T-helper 22 cell (primary cell): Measurements from ENCODE around the gene LUC7L.
"Not testable (repeated sequence)": the region's sequence is repeated elsewhere in the genome, so short reads cannot be mapped to it uniquely, and the experiment has no call there.

Source experiments
- DNase-seq: peaks from one replicate; pipeline ENCODE4 v3.0.0-alpha.2; 2020; ENCODE audit warnings: low read depth

Gene LUC7L, protein sequence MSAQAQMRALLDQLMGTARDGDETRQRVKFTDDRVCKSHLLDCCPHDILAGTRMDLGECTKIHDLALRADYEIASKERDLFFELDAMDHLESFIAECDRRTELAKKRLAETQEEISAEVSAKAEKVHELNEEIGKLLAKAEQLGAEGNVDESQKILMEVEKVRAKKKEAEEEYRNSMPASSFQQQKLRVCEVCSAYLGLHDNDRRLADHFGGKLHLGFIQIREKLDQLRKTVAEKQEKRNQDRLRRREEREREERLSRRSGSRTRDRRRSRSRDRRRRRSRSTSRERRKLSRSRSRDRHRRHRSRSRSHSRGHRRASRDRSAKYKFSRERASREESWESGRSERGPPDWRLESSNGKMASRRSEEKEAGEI

DNA sequence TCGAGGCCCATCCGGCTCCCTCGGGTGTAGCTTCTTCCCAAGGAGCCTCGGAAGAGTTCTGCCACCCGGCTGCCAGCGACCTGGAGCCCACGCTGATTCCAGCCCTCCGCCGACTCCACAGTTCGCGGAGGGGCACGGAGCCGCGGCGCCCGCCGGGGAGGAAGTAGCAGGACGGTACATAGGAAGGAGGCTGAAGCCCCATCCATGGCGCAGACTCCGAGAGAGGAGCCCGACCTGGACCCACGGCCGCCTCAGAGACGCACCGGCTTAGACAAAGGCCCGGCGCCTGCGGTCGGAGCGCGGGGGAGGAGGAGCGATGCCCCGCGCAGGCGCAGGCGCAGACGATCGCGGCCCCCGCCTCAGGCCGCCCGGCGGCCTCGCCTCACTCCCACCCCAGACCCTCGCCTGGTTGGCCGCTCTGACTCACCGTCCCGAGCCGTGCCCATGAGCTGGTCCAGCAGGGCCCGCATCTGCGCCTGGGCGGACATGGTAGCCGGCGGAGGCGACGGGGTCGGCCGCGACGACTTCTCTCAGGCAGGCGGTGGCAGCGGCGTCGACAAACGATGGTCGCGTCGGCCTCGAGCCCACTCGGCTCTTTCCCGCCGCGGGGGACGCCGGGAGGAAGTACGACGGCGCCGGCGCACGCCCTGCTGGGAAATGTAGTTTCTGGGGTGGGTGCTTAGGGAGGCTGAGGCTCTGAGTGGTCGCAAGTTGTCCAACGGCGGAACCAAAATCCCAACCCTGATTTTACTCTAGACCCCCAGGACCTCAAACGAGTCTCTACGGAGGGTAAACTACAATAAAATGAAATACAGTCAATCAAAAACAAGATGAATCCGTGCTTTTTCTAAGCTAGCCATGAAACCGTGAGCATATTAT is at the start of gene LUC7L:
Gene LUC7L (minus strand): TSS at position 598 of the 879 bp plus-strand sequence. CDS start 110 bp downstream, at position 488.
- DNase-seq: peak; percentile 74

DNA sequence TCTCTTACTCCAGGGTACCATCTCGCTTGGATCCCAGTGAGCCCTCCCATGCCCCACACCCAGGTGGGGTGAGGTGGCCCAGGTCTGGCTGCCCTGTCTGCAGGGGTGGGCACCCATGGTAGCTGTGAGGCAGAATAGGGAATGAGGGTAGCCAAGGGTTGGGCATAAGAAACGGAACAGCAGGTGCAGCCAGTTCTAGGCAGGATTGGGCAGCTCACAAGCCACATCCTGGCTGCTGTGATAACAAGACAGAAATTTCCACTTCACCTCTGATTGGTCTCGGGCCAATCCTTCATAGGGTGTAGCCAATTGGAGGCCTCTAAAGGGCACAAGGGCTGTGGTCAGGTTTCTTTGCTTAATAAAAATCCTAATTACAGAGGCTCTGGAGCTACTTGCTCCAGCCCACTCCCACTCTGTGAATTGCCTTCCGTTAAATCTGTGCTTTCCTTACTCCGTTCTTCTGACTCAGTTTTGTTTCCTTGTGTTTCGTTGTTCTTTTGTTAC is 49.7 kb upstream of the LUC7L start:
- no peak for DNase-seq

DNA sequence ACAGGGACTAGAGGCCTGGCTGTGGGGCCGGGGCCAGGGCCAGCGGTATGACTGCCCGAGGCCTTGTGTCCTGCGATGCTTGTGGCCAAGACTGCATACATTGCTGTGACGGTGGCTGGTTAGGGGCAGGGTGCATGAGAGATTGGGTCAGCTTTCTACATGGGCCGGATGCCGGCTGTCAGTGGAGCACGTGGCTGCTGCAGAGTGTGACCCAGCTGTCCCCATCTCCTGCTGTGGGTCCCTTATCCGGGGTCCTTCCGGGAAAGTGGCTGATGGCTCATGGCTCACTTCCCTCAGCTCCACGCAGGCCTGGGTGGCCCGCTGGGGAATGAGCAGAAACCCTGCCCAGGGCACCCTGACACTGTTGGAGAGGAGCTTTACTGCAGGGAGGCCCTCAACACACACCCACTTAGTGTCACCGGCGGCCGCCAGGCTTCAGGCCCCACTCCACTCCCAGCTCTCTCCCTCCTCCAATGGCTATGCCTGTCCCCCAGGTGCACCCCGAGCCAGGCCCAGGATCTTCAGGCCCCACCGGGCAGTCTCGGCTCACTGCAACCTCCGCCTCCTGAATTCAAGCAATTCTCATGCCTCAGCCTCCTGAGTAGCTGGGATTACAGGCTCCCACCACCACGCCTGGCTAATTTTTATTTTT is 47.3 kb upstream of the LUC7L start:
- no peak for DNase-seq

DNA sequence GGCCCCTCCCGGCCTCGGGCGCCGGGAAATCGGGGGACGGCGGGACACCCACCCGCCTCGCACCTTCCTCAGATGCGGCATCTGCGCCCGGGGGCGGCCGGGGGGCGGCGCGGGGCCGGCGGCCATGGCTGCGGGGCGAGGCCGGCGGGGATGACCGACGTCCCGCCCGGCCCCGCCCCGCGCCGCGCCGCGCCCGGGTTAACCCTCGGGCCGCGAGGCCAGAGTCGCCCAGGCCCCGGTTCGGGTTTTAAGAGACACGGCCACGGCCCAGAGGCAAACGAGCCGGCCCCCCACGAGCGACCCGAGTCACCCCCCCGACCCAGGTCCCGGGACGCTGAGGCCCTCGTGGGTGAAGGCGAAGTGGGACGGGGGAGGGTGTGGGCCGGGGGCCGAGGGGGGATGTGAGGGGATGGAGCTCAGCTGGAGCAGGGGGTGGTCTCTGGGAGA is 46.6 kb upstream of the LUC7L start, which contains the start of gene RGS11:
Gene RGS11 (minus strand): TSS at position 159 of the 447 bp plus-strand sequence. CDS start 33 bp downstream, at position 126.
- DNase-seq: no peak

DNA sequence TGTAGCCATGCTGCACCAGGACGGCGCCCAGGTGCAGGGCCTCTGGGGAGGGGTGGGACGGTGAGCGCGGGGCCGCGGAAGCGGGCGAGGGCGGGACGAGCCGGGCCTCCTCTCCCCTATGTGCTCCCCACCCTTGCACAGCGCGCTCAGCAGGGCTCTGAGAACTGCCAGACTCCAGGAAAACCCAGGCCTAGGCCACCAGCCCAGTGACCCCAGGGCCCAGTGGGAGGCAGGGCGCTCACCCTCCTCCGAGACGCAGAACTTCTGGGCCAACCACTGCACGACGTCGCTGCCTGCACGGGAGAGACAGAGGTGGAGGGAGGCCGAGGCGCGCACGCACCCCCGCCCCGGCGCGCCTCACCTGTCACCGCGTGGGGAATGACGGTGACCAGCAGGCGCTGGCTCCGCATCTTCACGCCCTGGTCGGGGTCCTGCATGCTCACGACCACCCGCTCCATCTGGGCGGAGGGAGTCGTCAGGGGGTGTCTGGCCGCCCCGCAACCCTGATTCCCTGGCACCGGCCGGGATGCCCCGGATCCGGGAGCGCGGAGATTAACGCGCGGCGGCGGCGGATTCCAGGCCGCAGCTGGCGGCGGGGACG is 45.9 kb upstream of the LUC7L start:
- no peak for DNase-seq

DNA sequence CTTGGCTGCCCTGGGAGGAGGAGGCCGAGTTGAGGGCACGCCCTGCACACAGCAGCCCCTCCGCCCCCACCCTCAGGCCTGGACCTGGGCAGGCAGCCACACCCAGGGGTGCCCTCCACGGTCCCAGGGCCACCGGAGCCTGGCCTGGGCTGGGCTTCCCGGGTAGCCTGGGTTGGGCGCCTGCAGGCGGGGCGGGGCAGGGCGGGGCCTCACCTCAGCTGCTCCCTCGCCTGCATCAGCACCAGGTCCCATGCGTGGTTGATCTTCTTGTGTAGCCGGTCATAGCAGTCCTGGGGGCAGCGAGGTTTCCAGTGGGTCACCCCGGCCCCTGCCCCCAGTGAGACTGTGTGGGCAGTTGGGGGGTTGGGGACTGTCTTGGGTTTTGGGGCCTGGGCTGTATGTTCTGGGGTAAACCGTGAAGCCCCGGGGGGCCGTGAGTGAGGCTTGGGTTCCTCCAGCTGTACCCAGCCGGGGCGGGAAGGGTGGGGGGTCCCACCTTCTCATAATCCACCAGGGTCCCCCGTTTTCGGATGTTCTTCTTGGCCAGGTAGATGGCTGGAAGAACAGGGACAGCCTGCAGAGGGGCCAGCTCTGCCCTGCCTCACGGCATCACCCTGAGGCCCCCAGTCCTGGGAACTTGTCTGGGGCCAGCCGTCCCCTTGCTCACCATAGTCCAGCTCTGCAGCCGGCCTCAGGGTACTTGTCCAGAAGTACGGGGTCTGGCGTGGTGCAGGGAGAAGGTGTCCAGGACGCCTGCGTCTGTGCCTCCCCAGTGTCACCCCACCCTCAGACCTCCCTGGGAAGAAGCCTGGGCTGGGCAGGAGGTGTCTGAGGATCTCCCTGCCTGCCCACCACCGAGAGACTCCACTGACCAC is 44.5 kb upstream of the LUC7L start:
- DNase-seq: no peak

DNA sequence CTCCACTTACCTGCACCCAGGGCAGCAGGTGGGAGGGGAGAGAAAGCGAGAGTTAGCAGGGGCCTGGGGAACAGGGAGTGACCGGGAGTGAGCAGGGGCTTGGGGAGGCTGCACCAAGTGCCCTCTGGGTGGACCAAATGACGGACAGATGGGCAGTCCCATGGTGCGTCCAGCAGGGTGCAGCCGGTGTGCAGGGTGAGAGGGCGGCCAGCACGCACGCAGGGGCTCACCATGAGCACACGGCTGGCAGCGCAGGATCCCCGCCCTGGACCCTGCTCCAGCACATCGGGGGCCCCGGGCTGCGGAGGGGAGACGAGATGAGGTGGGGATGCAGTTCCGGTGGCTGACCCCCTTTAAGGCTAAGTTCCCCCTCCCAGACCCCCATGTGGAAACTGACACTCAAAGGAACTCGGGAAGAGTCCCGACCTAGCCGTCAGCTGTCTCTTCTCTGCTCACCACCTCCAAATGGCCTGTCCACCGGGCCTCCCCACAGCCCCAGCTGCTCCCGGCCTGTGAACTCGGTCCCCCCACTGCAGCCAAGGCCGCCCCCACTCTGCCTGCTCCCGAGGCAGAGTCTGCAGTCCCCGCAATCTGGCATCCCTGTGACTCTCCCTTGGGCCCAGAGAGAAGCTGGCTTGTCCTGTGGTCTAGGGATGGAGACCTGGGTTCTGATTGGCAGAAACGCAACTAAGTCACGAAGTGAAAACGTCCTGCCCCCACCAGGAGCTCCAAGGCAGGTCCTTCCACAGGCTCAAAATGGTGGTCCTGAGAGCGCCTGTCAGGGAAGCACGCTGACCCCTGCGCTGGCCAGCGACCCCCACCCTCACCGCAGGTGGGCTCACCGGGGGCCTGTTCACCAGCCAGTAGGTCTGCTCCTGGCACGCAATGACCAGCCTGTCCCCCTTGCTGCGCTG is 43.6 kb upstream of the LUC7L start:
- DNase-seq: no peak

DNA sequence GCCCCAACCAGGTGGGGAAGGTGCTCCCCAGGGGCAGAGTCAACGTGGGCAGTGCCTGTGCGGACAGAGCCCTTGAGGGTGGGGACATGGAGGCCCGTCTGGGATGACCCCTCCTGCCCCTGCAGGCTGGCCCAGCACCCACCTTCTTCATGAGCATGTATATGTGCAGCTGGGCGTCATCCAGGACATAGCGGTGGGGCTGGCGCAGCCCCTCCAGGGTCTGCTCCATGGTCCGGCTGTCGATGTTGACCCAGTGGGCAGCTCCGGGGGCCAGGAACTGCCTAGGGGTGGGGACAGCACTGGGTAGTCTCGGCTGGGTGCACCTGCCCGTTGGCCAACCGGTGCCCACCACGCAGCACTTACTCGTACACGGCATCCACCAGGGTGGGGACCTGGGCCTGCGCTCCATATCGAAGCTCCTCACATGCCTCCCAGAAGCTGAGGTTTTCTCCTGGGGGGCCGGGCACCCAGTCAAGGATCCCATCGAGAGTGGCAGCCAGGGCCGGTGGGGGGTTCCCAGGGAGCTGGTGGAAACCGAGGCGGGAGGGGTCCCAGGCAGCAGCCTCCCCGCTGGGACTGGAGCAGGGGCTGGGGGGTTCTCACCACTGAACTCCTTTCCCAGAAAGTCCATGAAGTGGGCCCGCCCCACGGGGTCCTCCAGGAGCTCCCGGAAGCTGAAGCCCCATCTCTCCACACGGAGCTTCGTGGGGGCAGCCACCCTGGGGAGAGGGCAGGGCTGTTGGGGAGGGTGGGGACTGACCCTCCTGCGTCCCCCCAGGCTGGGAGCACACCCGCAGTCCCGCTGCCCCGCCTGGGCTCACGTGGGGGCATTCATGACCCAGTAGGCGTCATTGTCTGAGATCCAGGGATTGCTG is 41.4 kb upstream of the LUC7L start:
- DNase-seq: no peak

DNA sequence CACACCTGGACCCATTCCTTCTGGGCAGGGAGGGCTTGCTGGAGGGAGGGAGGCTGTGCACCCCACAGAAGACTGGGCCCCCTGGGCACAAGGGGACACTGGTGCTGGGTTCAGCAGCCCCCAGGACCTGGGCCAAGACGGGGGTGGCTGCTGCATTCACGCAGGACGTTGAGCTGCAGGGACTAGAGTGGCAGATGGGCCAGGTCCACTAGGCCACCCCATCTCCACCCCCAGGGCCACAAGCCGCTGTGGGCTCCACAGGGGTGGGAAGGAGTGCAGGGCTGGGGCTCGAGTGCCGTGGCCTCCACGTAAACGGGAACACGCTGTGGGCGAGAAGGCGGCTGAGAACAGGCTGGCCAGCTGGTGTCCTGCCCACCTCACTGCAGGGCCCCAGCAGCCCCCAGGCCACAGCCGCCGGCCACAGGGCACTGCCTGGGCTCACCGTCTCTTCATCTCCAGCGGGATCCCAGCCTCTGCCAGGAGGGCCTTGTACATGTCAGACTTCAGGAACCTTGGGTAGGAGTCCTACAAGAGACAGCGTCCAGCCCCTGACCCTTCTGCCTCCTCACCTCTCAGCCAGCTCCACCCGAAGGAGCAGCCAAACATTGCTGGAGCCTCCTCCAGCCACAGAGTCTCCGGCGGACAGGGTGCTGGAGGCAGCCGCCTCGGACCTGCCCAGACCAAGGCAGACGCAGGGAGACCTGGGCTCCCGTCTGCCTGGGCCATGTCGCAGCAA is 40.0 kb upstream of the LUC7L start:
- DNase-seq: no peak

DNA sequence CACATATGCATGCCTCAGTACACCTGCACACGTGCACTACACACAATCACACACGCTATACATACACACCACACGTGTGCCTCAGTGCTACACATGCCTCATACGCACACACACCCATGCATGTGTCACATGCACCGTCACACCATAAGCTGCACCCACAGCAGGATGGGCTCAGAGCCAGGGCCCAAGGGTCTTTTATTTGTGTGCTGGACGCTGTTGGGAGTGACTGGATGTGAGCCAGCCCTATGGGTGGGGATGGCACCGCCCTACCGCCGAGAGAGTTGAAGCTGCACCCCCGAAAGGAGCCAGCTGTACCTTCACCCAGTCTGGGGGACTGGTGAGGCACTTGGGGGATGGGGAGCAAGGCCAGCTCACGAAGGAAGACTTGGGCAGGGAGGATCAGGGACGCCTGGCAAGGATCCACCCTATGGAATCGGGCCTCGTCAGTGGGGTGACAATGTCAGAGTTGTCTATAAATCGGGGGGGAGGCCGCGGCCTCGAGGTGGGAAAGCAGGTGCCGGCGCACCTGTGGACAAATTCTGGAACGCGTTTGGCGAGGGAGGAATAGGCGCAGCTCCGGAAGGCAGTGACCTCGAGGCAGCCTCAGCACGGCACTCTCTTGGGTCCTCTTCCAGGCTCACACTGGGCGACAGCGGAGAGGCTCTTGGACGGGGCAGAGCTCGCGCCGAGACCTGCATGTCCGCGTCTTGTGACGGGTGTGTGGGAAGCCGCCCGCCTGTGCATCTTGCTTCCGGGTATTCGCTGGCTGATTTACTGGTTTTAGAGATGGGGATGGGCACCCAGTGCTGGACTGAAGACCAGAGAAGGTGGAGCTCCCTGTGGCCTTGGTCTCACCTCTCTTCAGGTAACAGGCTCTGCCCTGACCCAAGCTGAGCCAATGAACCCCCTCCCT is 39.1 kb upstream of the LUC7L start:
- DNase-seq: no peak

DNA sequence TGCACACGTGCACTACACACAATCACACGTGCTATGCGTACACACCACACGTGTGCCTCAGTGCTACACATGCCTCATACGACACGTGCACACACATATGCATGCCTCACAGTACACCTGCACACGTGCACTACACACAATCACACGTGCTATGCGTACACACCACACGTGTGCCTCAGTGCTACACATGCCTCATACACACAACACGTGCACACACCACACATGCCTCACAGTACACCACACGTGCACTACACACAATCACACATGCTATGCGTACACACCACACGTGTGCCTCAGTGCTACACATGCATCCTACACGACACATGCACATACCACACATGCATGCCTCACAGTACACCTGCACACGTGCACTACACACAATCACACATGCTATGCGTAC is 38.3 kb upstream of the LUC7L start:
- not testable (repeated sequence) for DNase-seq

DNA sequence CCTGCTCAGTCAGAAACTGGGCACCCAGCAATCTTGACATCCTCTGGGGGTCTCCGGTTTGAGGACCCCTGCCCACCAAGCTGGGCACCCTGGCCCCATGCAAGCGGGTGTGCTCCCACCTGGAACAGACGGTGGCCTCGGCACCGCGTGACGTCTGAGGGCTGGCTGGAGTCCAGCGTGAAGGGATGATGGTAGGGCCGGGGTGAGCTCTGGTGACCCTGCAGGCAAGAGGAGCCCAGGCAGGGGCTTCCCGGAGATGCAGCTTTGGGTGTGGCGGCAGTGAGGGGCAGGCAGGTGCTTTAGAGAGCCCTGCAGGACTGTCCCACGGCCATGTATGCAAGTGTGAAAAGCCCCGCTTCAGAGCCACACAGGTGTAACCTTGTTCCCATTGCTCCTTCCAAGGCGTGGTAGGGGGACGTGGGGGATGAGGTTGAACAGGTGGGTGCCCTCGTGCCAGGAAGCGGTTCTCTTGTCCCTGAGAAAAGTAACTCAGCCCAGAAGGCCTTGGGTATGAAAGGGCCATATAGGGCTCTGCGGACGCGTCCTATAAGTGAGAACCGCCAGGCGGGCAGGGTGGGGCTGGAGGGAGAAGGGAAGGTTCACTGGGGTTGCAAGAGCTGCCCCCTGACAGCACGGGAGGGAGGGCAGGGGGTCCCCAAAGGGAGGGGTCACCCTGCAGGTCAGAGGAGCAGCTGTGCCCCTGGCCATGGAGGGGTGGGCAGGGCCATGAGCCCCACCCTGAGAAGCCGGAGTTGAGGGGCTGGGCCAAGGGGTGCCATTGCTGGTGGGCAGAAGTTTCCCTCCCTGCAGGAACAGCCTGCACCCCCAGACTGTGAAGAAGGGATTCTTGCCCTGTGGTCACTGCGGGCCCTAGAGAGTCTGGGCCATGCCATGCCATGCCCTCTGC is 37.3 kb upstream of the LUC7L start:
- DNase-seq: no peak

DNA sequence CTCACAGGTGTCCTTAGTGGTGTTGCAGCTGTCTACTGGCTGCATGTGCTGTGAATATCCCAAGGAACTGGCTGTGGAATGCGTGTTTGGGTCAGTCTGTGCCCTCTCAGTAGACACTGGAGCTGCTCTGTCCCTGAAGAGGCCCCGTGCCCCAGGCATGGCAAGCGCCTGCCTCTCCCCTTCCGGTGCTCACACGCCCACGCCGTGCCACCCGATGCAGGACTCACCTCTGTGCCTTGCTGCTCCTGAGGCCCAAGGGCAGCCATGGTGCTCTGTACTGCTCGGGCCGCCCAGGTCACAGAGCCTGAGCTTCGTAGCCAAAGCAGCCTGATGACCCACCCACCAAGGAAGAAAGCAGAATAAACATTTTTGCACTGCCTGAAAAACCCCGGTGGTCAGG is 36.5 kb upstream of the LUC7L start:
- DNase-seq: no peak

DNA sequence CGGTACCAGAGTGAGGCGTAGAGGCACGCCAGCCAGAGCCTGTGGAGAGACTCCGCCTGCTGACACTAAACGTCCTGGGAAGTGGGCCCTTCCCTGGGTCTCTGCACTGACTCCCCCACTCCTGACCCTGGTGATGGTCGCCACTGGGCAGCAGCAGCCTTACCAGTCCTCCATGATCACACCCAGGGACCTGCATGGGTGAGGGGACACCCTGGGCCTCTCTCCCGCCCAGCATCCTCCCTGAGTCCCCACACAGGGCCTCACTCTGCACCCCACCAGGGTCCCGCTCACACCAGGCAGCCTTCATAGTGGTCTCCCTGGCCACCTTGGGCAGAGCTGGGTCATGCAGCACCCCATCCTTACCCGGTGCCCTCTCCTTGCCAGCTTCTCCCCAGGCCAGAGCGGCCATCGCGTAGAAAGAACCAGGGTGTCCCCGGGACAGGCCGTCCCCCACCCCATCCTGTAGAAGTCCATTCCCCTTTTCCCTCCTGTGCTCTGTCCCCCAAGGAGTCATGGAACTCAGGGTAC is 35.8 kb upstream of the LUC7L start:
- no peak for DNase-seq

DNA sequence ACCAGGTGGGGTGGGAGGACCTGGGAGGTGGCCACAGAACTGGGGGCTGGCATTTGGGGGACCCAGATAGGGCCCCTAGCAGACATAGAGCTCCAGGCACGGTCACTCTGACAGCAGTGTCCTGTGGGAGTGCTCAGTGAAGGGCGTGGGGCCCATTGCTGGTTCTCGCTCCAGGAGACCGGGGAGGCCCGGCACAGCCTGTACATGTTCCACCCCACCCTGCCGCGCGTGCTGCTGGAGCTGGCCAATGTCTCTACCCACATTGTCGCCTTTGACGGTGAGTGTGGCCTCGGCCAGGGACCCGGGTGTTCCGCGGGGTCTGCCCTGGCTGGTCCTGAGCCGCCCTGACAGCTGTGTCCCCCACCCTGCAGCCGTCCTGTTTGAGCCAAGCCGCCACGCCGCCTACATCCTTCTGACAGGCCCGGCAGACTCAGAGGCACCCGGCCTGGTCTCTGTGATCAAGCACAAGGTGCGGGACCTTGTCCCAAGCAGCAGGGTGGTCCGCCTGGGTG is 35.2 kb upstream of the LUC7L start:
- no peak for DNase-seq
